NB4 (cell line): ENCODE data around the gene MCRIP2.

Source experiments
- MYC ChIP-seq: IDR thresholded peaks from 2 replicates; pipeline ENCODE4 v1.6.1; 2011; ENCODE audit warnings: low read depth, low read length
- POLR2A ChIP-seq: IDR thresholded peaks from 2 replicates; pipeline ENCODE4 v1.6.1; 2011; ENCODE audit warnings: mild to moderate bottlenecking; ENCODE audit not compliant: insufficient read length; ENCODE audit errors: extremely low read depth
- TF ChIP-seq, protein P1 (sequence below): IDR thresholded peaks from one replicate; pipeline ENCODE4 v1.5.1; 2012; ENCODE audit warnings: low read depth, low read length
- TF ChIP-seq, protein P2 (sequence below): IDR thresholded peaks from 2 replicates; pipeline ENCODE4 v1.6.1; 2011; ENCODE audit warnings: low read depth, low read length

DNA sequence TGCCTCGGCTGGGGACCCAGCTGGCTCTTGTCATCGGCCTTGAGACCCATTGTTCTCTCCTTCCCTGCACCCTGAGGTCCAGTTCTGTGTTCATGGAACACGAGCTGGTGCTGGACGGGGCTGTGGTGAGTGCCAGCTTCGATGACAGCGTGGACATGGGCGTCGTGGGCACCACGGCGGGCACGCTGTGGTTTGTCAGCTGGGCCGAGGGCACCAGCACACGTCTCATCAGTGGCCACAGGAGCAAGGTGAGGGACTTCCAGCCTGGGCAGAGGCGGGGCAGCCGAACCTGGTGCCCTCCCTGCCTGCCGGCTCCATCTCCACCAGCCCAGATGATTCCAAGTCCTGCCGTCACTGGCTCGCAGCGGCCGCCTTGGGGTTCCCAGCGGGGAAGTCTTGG lies 21.0 kb downstream of the MCRIP2 start:
- no peak for TF ChIP-seq POLR2A
- TF ChIP-seq, protein P1, sequence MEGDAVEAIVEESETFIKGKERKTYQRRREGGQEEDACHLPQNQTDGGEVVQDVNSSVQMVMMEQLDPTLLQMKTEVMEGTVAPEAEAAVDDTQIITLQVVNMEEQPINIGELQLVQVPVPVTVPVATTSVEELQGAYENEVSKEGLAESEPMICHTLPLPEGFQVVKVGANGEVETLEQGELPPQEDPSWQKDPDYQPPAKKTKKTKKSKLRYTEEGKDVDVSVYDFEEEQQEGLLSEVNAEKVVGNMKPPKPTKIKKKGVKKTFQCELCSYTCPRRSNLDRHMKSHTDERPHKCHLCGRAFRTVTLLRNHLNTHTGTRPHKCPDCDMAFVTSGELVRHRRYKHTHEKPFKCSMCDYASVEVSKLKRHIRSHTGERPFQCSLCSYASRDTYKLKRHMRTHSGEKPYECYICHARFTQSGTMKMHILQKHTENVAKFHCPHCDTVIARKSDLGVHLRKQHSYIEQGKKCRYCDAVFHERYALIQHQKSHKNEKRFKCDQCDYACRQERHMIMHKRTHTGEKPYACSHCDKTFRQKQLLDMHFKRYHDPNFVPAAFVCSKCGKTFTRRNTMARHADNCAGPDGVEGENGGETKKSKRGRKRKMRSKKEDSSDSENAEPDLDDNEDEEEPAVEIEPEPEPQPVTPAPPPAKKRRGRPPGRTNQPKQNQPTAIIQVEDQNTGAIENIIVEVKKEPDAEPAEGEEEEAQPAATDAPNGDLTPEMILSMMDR: no peak
- TF ChIP-seq, protein P2, sequence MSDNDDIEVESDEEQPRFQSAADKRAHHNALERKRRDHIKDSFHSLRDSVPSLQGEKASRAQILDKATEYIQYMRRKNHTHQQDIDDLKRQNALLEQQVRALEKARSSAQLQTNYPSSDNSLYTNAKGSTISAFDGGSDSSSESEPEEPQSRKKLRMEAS: no peak
- no peak for TF ChIP-seq MYC
